HG03342 (cell line): Measurements from ENCODE around the gene CEP135.
"Not testable (repeated sequence)": the region's sequence is repeated elsewhere in the genome, so short reads cannot be mapped to it uniquely, and the experiment has no call there.

Experiments used
- ATAC-seq: cut with Tn5 transposase; IDR thresholded peaks from one replicate; pipeline ENCODE4 v1.9.1; 2021; ENCODE audit warnings: mild to moderate bottlenecking, moderate library complexity; ENCODE audit not compliant: unreplicated experiment

Gene CEP135

DNA sequence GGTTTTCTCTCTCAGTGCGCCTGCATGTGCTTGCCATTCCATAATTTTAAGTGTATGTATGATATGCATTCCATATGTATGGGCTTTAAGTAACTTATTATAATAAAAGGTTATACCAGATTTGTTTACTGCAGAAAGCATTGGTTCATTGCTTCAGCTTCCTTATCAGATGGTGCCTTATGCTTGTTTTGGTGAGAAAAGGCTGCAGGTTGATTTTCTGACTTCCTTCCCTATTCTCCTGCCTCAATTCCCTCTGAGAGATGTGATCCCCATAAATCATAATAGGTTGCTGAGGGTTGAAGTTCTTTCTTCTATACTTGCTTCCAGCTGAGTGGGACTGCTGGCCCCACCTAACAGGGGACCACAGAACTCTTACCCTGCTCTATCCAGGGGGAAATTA lies 10.3 kb upstream of the CEP135 start:
- no peak for ATAC-seq

GRCh38 chr4:55939421-55939820 lies 9.3 kb upstream of the CEP135 start:
- ATAC-seq: no peak

DNA sequence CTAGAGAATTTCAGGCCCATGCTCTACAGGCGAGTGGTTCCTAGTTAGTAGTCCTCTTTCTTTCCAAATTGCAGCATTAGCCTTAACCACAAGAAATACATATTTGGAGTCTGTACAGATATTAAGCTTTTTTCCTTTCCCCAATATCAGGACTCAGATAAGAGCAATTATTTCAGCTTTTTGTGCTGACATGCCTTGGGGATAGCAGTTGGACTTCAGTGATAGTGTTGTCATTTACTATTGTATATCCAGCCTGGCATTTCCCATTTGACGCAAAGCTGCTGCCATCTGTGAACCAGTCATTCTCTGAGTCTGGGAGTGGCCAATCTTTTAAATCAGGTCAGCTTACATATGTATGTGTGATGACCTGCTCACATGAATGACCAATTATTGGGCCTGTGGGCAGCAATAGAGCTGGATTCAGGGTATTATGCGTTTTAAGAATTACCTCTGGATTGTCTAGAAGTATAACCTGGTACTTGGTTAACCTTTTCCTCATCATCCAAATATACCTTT lies 6.8 kb upstream of the CEP135 start:
- no peak for ATAC-seq

GRCh38 chr4:55947254-55947882 lies 1.4 kb upstream of the CEP135 start:
- ATAC-seq: peak; percentile 32

- ATAC-seq: no peak
Measured at GRCh38 chr4:55947912-55948725, 626 bp upstream of the CEP135 start.

GRCh38 chr4:55949482-55949802 lies 697 bp downstream of the CEP135 start:
- no peak for ATAC-seq

DNA sequence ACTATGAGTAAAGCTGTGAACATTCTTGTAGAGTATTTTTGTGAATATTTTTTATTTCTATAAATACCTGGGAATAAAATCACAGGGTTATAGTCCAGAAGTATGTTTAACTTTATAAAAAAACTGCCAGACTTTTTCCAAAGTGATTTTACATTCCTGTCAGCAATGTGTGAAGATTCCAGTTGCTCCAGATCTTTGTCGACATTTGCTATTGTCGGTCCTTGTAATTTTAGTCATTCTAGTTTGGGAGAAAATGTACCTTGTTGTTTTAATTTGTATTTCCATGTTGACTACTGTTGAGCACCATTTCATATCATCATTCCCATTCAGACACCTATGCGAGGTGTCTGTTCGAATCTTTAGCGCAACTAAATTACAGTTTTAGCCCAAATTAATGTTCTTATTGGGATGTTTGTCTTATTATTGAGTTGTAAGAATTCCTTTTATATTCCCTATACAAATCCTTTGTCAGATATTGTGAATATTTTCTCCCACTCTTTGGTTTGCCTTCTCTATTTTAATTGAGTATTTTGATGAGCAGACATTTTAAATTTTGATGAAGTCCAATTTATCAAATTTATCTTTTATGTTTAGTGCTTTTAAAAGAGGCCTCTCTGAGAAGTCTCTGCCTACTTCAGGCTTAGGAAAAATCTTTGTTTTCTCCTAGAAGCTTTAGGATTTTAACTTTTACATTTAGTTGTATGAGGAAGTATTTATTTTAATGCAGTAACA lies 2.6 kb downstream of the CEP135 start:
- no peak for ATAC-seq

GRCh38 chr4:55955710-55956109 lies 7.0 kb downstream of the CEP135 start:
- ATAC-seq: no peak

- no peak for ATAC-seq
Measured at GRCh38 chr4:55959655-55960054, 10.9 kb downstream of the CEP135 start.

GRCh38 chr4:55964046-55964445 lies 15.3 kb downstream of the CEP135 start:
- no peak for ATAC-seq

DNA sequence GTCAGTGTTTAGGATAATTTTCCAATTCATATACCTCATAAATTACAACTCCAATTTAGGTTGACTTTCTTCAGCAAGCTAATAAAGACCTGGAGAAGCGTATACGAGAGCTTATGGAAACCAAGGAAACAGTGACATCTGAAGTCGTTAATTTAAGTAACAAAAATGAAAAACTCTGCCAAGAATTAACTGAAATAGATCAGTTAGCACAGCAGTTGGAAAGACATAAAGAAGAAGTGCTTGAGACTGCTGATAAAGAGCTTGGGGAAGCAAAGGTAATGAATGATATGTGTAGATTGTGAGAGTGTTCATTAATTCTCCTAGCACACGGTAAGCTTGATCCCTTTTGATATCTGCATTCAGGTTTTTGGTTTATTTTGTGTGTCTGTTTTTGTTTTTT lies 16.8 kb downstream of the CEP135 start:
- ATAC-seq: no peak

- ATAC-seq: not testable (repeated sequence)
Measured at GRCh38 chr4:55966324-55966723, 17.6 kb downstream of the CEP135 start.

- ATAC-seq: no peak
Measured at GRCh38 chr4:55967376-55967775, 18.6 kb downstream of the CEP135 start.

- no peak for ATAC-seq
Measured at GRCh38 chr4:55973650-55974049, 24.9 kb downstream of the CEP135 start.

- no peak for ATAC-seq
Measured at GRCh38 chr4:55977811-55978210, 29.1 kb downstream of the CEP135 start.

DNA sequence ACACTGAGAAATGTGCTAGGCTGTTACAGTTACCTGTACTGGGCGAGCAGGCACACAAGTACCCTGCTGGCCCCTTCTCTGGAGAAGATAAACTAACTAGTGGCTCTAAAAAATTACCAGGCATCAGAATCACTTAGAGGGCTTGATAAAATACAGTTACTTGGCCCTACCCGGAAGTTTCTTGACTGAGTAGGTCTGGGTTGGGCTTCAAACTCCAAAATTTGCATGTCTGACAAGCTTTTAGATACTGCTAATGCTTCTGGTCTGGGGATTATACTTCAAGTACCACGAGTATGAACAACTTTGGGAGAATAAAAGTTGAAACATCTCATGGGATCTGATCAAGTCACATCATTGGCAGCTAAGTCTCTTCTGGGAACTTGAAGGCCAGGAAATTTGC lies 30.8 kb downstream of the CEP135 start:
- ATAC-seq: no peak

- ATAC-seq: no peak
Measured at GRCh38 chr4:55980725-55981124, 32.0 kb downstream of the CEP135 start.

GRCh38 chr4:55982976-55983375 lies 34.2 kb downstream of the CEP135 start:
- no peak for ATAC-seq

GRCh38 chr4:55989766-55990165 lies 41.0 kb downstream of the CEP135 start:
- ATAC-seq: no peak

DNA sequence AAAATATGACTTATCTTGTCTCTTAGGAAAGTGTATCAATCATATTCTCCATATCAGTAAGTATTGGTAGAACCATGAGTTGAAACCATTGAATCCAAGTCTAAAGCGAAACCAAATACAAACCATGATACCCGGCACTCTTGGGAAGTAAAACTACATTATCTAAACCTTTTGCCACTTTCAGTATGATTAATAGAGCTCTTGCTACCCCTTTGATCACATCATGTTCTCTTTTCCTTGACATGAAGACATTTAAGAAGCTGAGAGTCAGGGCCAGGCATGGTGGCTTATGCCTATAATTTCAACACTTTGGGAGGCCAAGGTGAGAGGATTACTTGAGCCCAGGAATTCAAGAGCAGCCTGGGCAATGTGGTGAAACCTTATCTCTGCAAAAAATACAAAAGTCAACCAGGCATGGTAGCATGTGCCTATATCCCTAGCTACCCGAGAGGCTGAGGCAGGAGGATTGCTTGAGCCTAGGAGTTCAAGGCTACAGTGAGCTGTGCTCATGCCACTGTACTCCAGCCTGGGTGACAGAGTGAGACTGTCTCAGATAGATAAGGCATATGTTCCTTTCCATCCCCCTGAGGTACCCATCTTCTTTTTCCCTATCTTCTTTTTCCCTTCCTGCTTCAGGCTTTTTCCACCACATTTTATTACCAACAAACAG lies 45.4 kb downstream of the CEP135 start:
- peak; percentile 88 for ATAC-seq

GRCh38 chr4:55996646-55997045 lies 47.9 kb downstream of the CEP135 start:
- ATAC-seq: no peak
